Measurements from ENCODE around the gene NALCN.

DNA sequence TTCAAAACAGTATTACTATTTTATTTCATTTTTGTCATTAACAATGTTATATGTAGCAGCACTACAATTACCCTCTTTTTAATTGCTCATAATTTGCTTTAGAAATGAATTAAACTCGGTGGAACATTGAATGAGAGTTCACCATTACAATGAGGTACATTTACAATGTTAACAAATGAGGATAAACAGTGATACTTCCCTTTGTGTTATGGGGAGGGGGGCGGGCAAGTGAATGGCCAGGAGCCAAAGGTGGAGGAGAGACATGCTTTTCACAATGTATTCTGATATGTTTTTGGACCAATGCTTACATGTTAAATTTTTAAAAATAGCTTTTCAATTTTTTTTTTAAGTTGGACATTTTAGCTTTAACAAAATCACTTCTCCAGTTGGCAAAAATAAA, 34.2 kb downstream of the NALCN start:
- TF ChIP-seq, protein P1, sequence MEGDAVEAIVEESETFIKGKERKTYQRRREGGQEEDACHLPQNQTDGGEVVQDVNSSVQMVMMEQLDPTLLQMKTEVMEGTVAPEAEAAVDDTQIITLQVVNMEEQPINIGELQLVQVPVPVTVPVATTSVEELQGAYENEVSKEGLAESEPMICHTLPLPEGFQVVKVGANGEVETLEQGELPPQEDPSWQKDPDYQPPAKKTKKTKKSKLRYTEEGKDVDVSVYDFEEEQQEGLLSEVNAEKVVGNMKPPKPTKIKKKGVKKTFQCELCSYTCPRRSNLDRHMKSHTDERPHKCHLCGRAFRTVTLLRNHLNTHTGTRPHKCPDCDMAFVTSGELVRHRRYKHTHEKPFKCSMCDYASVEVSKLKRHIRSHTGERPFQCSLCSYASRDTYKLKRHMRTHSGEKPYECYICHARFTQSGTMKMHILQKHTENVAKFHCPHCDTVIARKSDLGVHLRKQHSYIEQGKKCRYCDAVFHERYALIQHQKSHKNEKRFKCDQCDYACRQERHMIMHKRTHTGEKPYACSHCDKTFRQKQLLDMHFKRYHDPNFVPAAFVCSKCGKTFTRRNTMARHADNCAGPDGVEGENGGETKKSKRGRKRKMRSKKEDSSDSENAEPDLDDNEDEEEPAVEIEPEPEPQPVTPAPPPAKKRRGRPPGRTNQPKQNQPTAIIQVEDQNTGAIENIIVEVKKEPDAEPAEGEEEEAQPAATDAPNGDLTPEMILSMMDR (IDR thresholded peaks at IDR 0.05): no peak
- no peak for TF ChIP-seq POLR2AphosphoS5 (IDR thresholded peaks at IDR 0.05)
- no peak for TF ChIP-seq POLR2A (IDR thresholded peaks at IDR 0.05)
